HG03457 (cell line): ENCODE data around the gene SLC2A13.
"Not testable (repeated sequence)": the region's sequence is repeated elsewhere in the genome, so short reads cannot be mapped to it uniquely, and the experiment has no call there.

Experiments
- ATAC-seq: cut with Tn5 transposase; IDR thresholded peaks from one replicate; pipeline ENCODE4 v1.9.1; 2021; ENCODE audit warnings: moderate number of reproducible peaks; ENCODE audit not compliant: unreplicated experiment

The SLC2A13 gene

DNA sequence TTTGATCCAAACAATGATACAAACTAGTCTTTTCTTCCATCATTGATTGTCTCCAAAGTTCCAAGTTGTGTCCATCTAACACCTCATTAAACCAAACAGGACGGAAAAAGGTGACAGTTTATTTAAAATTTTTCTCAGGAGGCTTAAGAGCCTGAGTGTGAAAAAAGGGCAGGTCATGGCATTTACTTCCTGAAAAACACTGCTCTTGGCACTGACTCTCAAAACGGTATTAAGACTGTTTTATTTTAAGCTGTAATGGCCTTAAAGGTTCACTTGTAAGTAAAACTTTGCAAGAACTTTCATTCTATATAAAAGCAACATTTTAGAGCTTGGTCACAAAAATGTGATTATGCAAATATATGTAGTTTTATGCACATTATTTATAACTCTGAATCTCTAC lies 222.5 kb downstream of the SLC2A13 start:
- no peak for ATAC-seq

GRCh38 chr12:39878753-39879152 lies 227.1 kb downstream of the SLC2A13 start:
- no peak for ATAC-seq

DNA sequence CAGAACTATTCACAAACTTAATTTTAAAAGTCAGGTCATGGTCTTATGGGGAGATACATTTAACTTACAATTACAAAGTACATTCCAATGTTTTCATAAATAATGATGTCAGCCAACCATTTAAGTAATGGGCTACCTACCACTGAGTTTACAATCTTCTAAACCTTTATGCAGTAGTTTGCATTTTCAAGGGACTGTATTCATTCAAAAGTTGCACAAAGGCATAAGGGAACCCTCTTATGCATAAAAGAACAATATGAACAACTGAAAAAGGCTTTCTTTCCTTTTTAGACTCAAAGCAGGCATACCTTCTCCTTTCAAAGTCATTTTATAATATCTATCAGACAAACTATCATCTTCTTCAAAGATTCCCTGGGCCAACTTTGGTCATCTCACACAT lies 230.2 kb downstream of the SLC2A13 start:
- ATAC-seq = no peak

- ATAC-seq = no peak
These were observed 231.1 kb downstream of the SLC2A13 start for GRCh38 chr12:39874785-39875184.

DNA sequence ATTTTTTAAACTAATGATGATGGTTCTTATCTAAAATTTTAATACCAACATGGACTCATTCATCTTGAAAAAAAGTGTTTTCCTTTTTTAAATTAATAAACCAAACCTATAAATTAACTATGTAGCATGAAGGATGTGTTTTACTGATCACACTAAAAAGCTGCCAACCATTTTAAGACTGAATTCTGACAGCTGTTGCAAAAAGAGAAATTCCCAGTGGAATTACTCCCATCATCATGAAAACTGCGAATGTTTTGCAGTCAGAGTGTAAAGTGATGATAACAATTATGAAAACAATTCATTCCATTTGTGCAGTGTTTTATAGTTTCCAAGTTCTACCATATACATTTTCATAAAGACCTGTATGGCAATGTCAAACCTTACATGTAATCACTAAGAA lies 232.8 kb downstream of the SLC2A13 start:
- ATAC-seq = no peak

DNA sequence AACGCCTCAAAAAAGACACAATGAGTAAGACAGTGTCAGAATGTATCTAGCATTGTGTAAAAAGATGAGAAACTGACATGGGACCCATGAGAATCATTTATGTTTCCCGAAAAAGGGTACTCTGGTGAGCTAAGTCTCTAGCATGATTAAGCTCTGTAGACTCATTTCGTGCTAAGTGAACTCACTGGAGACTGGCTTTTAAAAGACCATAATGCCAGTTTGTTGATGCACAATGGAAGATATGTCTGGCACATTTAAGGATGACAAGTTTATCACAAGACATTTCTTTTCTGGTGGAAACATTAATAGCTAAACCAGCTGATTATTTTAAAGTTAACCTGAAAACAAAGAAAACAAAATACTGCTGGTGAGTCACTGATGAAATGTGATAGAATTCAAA lies 233.5 kb downstream of the SLC2A13 start:
- no peak for ATAC-seq

DNA sequence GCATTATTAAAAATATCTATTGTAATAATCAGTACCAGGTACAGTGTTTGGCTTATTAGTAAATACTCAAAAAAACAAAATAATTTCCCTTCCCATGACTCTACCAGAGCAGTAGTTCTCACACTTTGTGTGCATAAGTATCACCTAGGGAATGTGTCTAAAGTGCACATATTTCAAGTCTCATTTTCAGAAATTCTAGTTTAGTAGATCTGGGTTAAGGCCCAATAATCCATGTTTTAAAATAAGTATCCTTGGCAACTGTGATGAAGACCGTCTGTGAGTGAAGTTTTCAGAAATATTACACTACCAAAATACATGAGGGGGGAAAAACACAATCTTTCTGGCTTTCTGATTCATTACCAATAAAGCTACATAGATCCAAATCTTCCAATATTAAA lies 237.6 kb downstream of the SLC2A13 start:
- no peak for ATAC-seq

- no peak for ATAC-seq
These were observed 238.1 kb downstream of the SLC2A13 start for GRCh38 chr12:39867631-39868327.

DNA sequence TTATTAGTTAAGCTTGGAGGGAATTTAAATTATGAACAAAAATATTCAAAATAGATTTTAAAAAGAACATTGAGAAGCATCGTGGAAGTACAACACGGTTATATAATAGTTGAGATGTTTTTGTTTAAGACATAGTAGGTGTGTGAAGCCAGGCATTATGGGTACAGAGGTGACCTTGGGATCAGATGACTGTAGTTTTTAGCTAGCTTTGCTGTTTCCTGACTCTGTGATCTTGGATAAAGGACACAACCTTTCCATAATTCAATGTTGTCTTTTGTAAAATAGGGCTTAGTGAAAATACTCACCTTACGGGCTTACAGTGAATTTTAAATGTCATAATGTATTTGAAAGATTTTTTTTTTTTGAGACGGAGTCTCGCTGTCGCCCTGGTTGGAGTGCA lies 239.7 kb downstream of the SLC2A13 start:
- ATAC-seq = no peak

- no peak for ATAC-seq
These were observed 245.2 kb downstream of the SLC2A13 start for GRCh38 chr12:39860695-39861094.

- no peak for ATAC-seq
These were observed 252.9 kb downstream of the SLC2A13 start for GRCh38 chr12:39853003-39853402.

GRCh38 chr12:39852346-39852745 lies 253.5 kb downstream of the SLC2A13 start:
- ATAC-seq = no peak

DNA sequence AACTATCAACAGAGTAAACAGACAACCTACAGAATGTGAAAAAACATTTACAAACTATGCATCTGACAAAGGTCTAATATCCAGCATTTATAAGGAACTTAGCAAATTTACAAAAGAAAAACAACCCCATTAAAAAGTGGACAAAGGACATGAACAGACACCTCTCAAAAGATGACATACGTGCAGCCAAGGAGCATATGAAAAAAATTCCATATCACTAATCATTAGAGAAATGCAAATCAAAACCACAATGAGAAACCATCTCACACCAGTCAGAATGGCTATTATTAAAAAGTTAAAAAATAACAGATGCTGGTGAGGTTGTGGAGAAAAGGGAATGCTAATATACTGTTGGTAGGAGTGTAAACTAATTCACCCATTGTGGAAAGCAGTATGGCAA lies 257.7 kb downstream of the SLC2A13 start:
- ATAC-seq = not testable (repeated sequence)

DNA sequence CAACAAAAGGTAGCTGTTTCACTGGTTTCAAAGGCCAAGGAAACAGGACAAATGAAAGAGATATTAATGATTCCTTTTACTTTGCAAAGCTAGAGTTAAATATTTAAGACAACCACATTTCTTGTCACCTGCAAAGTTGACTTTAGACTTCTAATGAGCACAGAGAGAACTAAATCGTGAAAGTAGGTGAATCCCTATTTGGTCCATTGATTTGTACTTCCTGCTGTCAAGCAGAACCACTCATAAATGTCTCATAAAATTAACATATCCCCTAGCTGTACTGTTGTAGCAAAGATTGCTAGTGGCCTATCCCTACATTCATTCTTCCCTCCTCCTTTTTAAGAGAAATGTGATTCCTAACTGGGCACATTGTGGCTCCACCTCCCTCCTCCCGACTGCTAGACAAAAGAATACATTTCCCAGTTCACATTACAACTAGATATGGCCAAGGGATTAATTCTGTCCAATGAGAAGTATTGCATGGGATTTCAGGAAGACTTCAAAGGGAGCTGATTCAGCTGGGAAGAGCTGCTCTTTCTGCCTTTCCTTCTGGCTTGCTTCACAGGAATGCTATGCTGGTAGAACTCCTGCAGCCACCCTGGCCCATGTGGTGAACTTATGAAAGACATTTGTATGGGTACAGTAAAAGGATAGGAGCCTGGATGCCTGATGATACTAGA lies 258.8 kb downstream of the SLC2A13 start:
- no peak for ATAC-seq

GRCh38 chr12:39846304-39846703 lies 259.6 kb downstream of the SLC2A13 start:
- ATAC-seq = no peak

DNA sequence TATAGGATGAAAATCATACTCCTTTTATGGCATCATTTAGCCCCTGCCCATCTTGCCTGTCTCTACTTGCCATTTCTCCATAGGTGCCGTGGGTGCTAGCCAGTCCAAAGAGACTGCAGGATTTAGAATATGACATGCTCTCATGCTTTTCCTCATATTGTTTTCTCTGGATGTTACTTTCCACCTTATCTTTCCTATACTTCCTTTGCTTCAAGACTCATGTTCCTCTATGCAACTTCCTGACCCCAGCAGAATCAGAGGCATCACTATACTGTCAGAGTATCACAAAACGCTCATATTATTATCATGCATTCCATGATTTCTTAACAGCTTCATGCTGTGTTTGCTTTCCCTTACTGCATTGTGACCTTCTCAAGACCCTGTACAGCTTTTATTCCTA lies 265.5 kb downstream of the SLC2A13 start:
- no peak for ATAC-seq

DNA sequence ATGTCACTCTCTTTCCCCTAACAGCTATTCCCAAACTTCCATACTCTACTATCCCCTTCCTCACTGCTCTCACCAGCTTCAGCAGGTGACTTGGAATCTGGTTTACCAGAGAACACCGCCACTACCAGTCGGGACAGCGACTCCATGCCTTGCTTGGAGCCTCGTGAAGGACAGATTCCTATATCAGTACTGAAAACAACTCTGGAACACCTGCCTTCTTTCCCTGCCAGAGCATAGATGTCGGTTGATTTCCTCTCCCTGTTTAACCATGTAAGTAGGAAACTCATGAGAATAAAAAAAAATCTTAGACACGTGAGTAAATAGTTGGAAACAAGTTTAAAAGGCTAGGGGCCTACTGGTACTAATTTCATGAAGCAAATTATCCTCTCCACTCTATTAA lies 266.8 kb downstream of the SLC2A13 start:
- ATAC-seq = no peak

GRCh38 chr12:39835517-39836489 lies 270.1 kb downstream of the SLC2A13 start:
- peak; percentile 47 for ATAC-seq

- ATAC-seq = no peak
These were observed 274.1 kb downstream of the SLC2A13 start for GRCh38 chr12:39831587-39832315.

DNA sequence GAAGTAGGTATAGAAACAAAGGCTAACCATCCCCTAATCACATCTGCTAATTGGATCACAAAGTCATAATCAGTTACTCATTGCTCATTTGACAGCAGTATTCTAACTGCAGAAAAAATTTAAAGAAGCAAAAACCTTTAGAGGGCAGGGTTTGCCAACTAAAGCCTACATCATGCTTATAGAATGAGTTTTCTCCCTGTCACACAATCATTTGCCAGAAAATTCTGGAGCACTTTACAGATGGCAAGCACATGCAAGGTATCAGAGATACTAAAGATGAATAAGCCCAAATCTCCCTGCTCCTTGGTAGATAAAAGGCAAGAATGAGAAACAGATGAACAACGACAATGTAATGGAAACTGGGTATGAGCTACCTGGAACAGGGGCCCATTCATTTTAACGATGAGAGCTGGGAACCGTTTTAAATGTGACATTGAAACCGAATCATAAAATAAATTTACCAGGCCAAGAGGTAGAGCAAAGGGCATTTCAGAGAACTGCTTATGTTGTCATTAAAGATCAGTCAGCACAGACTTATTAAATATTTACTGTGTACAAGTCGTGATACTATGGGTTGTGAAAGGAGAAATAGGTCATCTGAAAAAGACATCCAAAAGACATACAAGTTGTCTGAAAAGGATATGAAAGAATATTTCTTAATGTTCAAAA lies 274.9 kb downstream of the SLC2A13 start:
- no peak for ATAC-seq
